ENCODE results near the gene LAMTOR5. TPM values are rescaled to one million over a fixed set of nuclear protein-coding genes. Genes with fewer than 3 reads are reported as not detected.

The LAMTOR5 gene
- polyA plus RNA-seq, 1 experiment = 288 TPM

GRCh38 chr1:110453829-110454228 is 46.3 kb upstream of the LAMTOR5 start:
- no peak for DNase-seq (ENCODE audit: low read depth, low spot score)
- H3K9me3 ChIP-seq (ENCODE audit: control insufficient read depth, insufficient read depth, low read length) = no peaks in the 10 kb centered on the region
- no peak for TF ChIP-seq CTCF (IDR thresholded peaks at IDR 0.05; ENCODE audit: low read depth, low read length)
- no peak overlapping the region for H3K4me3 ChIP-seq (ENCODE audit: low read depth, low read length)
- no peak overlapping the region for H3K27ac ChIP-seq (ENCODE audit: low read depth, low read length)
- CTCF ChIA-PET = interaction anchor here (1.4 to 14.2 kb wide), 5 partner anchors 41 to 366 kb away, joined by 3 to 571 read pairs (median 12); partner anchors contain the start of gene KCNC4
- peaks cover 58% of the 10 kb centered on the region for H3K27me3 ChIP-seq (ENCODE audit: control insufficient read depth, insufficient read depth, low read length)
- POLR2A ChIA-PET = no interaction called here

- POLR2A ChIA-PET = no interaction called here
- CTCF ChIA-PET = interaction anchor here (0.8 to 14.2 kb wide), 7 partner anchors 8 to 255 kb away, joined by 3 to 571 read pairs (median 5); partner anchors contain the start of gene KCNC4
- Histone ChIP-seq H3K27me3 (ENCODE audit: control insufficient read depth, insufficient read depth, low read length) (peaks cover 66% of the 10 kb centered on the region), H3K4me3 (ENCODE audit: low read depth, low read length) (no peak overlapping the region), H3K9me3 (ENCODE audit: control insufficient read depth, insufficient read depth, low read length) (no peaks in the 10 kb centered on the region), H3K27ac (ENCODE audit: low read depth, low read length) (no peak overlapping the region)
- DNase-seq (ENCODE audit: low read depth, low spot score) = no peak
- no peak for TF ChIP-seq CTCF (IDR thresholded peaks at IDR 0.05; ENCODE audit: low read depth, low read length)
These were observed 44.8 kb upstream of the LAMTOR5 start for GRCh38 chr1:110452330-110452729.

- H3K9me3 ChIP-seq (ENCODE audit: control insufficient read depth, insufficient read depth, low read length) = no peaks in the 10 kb centered on the region
- H3K27me3 ChIP-seq (ENCODE audit: control insufficient read depth, insufficient read depth, low read length) = peaks cover 70% of the 10 kb centered on the region
- no peak for TF ChIP-seq CTCF (IDR thresholded peaks at IDR 0.05; ENCODE audit: low read depth, low read length)
- DNase-seq (ENCODE audit: low read depth, low spot score) = no peak
- no peak within 1 kb of the TSS for H3K4me3 ChIP-seq (ENCODE audit: low read depth, low read length)
- POLR2A ChIA-PET = no interaction called here
- no peak within 1 kb of the TSS for H3K27ac ChIP-seq (ENCODE audit: low read depth, low read length)
- CTCF ChIA-PET = interaction anchor here (1.1 to 3.6 kb wide), 5 partner anchors 10 to 254 kb away, joined by 5 to 27 read pairs (median 7); no protein-coding TSS in a partner anchor
These were observed 43.4 kb upstream of the LAMTOR5 start, which contains the start of gene PROK1 for GRCh38 chr1:110450929-110451328. TSS of gene PROK1 (plus strand) at chr1:110451149. CDS start at chr1:110451217, 68 bp downstream.

GRCh38 chr1:110449661-110450651 is 42.5 kb upstream of the LAMTOR5 start:
- POLR2A ChIA-PET = no interaction called here
- no peak for TF ChIP-seq CTCF (IDR thresholded peaks at IDR 0.05; ENCODE audit: low read depth, low read length)
- no peak for DNase-seq (ENCODE audit: low read depth, low spot score)
- Histone ChIP-seq H3K27me3 (ENCODE audit: control insufficient read depth, insufficient read depth, low read length) (peaks cover 71% of the 10 kb centered on the region), H3K4me3 (ENCODE audit: low read depth, low read length) (no peak overlapping the region), H3K9me3 (ENCODE audit: control insufficient read depth, insufficient read depth, low read length) (no peaks in the 10 kb centered on the region), H3K27ac (ENCODE audit: low read depth, low read length) (no peak overlapping the region)
- CTCF ChIA-PET = interaction anchor here (1.0 to 3.6 kb wide), 3 partner anchors 11 to 242 kb away, joined by 3 to 27 read pairs (median 5); no protein-coding TSS in a partner anchor

GRCh38 chr1:110444561-110444960 is 37.1 kb upstream of the LAMTOR5 start:
- Histone ChIP-seq H3K27me3 (ENCODE audit: control insufficient read depth, insufficient read depth, low read length) (peaks cover 33% of the 10 kb centered on the region), H3K27ac (ENCODE audit: low read depth, low read length) (no peak overlapping the region)
- CTCF ChIA-PET = no interaction called here

More at GRCh38 chr1:110444561-110444960, 37.1 kb upstream of the LAMTOR5 start:
- no peaks in the 10 kb centered on the region for H3K9me3 ChIP-seq (ENCODE audit: control insufficient read depth, insufficient read depth, low read length)
- POLR2A ChIA-PET = no interaction called here
- H3K4me3 ChIP-seq (ENCODE audit: low read depth, low read length) = no peak overlapping the region
- no peak for DNase-seq (ENCODE audit: low read depth, low spot score)
- TF ChIP-seq CTCF (IDR thresholded peaks at IDR 0.05; ENCODE audit: low read depth, low read length) = no peak
